ENCODE measurements around the gene NUP188.
A peak's percentile ranks its signal among the peaks of the same experiment; 100 is the strongest.

The NUP188 gene

GRCh38 chr9:128947527-128948301 is at the start of gene NUP188, which contains the start of gene DOLK:
Gene NUP188, plus strand, starts transcription at chr9:128947699. Its CDS starts 21 bp downstream, at chr9:128947720.
Gene DOLK, minus strand, starts transcription at chr9:128947603. Its CDS starts 300 bp downstream, at chr9:128947303.
- DNase-seq, result peak; percentile 97

GRCh38 chr9:128898382-128898781 is 49.1 kb upstream of the NUP188 start:
- no peak for DNase-seq

GRCh38 chr9:128898845-128899565 is 48.5 kb upstream of the NUP188 start:
- no peak for DNase-seq

- DNase-seq, result no peak
These were observed 47.8 kb upstream of the NUP188 start for GRCh38 chr9:128899566-128900322.

GRCh38 chr9:128901379-128901778 is 46.1 kb upstream of the NUP188 start:
- no peak for DNase-seq

GRCh38 chr9:128901822-128902221 is 45.7 kb upstream of the NUP188 start:
- no peak for DNase-seq

GRCh38 chr9:128902351-128903078 is 45.0 kb upstream of the NUP188 start:
- peak; percentile 55 for DNase-seq

- no peak for DNase-seq
These were observed 44.4 kb upstream of the NUP188 start for GRCh38 chr9:128903079-128903461.

- DNase-seq, result no peak
These were observed 43.5 kb upstream of the NUP188 start for GRCh38 chr9:128903871-128904620.

- no peak for DNase-seq
These were observed 41.5 kb upstream of the NUP188 start for GRCh38 chr9:128905964-128906363.

GRCh38 chr9:128906741-128907140 is 40.8 kb upstream of the NUP188 start:
- no peak for DNase-seq

- no peak for DNase-seq
These were observed 39.1 kb upstream of the NUP188 start for GRCh38 chr9:128908372-128908771.

GRCh38 chr9:128909859-128910258 is 37.6 kb upstream of the NUP188 start:
- no peak for DNase-seq

GRCh38 chr9:128910906-128911305 is 36.6 kb upstream of the NUP188 start:
- no peak for DNase-seq

GRCh38 chr9:128911529-128912035 is 35.9 kb upstream of the NUP188 start:
- DNase-seq, result no peak

GRCh38 chr9:128912270-128912853 is 35.1 kb upstream of the NUP188 start:
- no peak for DNase-seq

- DNase-seq, result no peak
These were observed 34.2 kb upstream of the NUP188 start for GRCh38 chr9:128913048-128913900.

- no peak for DNase-seq
These were observed 33.3 kb upstream of the NUP188 start for GRCh38 chr9:128913995-128914772.

GRCh38 chr9:128916204-128916603 is 31.3 kb upstream of the NUP188 start:
- DNase-seq, result no peak

- DNase-seq, result no peak
These were observed 30.8 kb upstream of the NUP188 start for GRCh38 chr9:128916745-128917144.

All from NCI-H69 (cell line).